GM19468 (cell line): Measurements from ENCODE around the gene TMEM132D.

Experiments
- ATAC-seq: cut with Tn5 transposase; IDR thresholded peaks from one replicate; pipeline ENCODE4 v1.9.1; 2021; ENCODE audit warnings: mild to moderate bottlenecking, moderate library complexity, moderate number of reproducible peaks; ENCODE audit not compliant: unreplicated experiment; ENCODE audit errors: extremely low read depth

TMEM132D gene

GRCh38 chr12:129305851-129306250 is 598.0 kb downstream of the TMEM132D start:
- no peak for ATAC-seq

- no peak for ATAC-seq
Measured at GRCh38 chr12:129304529-129304928, 599.3 kb downstream of the TMEM132D start.

- ATAC-seq, result no peak
Measured at GRCh38 chr12:129300011-129300410, 603.8 kb downstream of the TMEM132D start.

- ATAC-seq, result no peak
Measured at GRCh38 chr12:129298921-129299320, 604.9 kb downstream of the TMEM132D start.

- no peak for ATAC-seq
Measured at GRCh38 chr12:129296671-129297070, 607.2 kb downstream of the TMEM132D start.

GRCh38 chr12:129294868-129295267 is 609.0 kb downstream of the TMEM132D start:
- ATAC-seq, result no peak

GRCh38 chr12:129279771-129280170 is 624.1 kb downstream of the TMEM132D start:
- ATAC-seq, result no peak

- no peak for ATAC-seq
Measured at GRCh38 chr12:129276361-129277060, 627.3 kb downstream of the TMEM132D start.

- ATAC-seq, result no peak
Measured at GRCh38 chr12:129269756-129270495, 633.9 kb downstream of the TMEM132D start.

GRCh38 chr12:129258781-129259318 is 645.0 kb downstream of the TMEM132D start:
- ATAC-seq, result no peak

- no peak for ATAC-seq
Measured at GRCh38 chr12:129257524-129257923, 646.3 kb downstream of the TMEM132D start.

- ATAC-seq, result no peak
Measured at GRCh38 chr12:129246630-129247029, 657.2 kb downstream of the TMEM132D start.

GRCh38 chr12:129245769-129246168 is 658.1 kb downstream of the TMEM132D start:
- ATAC-seq, result no peak

GRCh38 chr12:129241852-129242251 is 662.0 kb downstream of the TMEM132D start:
- no peak for ATAC-seq

- ATAC-seq, result no peak
Measured at GRCh38 chr12:129237881-129238280, 665.9 kb downstream of the TMEM132D start.

- ATAC-seq, result no peak
Measured at GRCh38 chr12:129234209-129234608, 669.6 kb downstream of the TMEM132D start.

- no peak for ATAC-seq
Measured at GRCh38 chr12:129231491-129231890, 672.3 kb downstream of the TMEM132D start.

GRCh38 chr12:129230995-129231394 is 672.8 kb downstream of the TMEM132D start:
- ATAC-seq, result no peak

GRCh38 chr12:129226851-129227250 is 677.0 kb downstream of the TMEM132D start:
- no peak for ATAC-seq

- no peak for ATAC-seq
Measured at GRCh38 chr12:129226005-129226404, 677.8 kb downstream of the TMEM132D start.

GRCh38 chr12:129215556-129215955 is 688.3 kb downstream of the TMEM132D start:
- ATAC-seq, result no peak
